ENCODE results near the gene ARRB2. TPM values are rescaled to one million over a fixed set of nuclear protein-coding genes. Genes with fewer than 3 reads are reported as not detected.

Gene ARRB2
- total RNA-seq, 2 donors from 2014 or later = 45.3 to 51.8 TPM

- H3K27ac Mint-ChIP-seq = peak overlapping the region; percentile 97
These were observed 5.4 kb upstream of the ARRB2 start for GRCh38 chr17:4704991-4705390.

GRCh38 chr17:4706121-4706520, 4.3 kb upstream of the ARRB2 start:
- Histone ChIP-seq H3K9me3 (ENCODE audit: control insufficient read depth, low read length) (no peaks in the 10 kb centered on the region), H3K36me3 (ENCODE audit: control insufficient read depth, insufficient read depth, low read length) (no peaks in the 10 kb centered on the region), H3K27ac (ENCODE audit: low read depth, low read length) (no peak overlapping the region), H3K4me1 (ENCODE audit: control insufficient read depth, insufficient read depth, low read length) (no peaks in the 10 kb centered on the region), H3K9ac (ENCODE audit: extremely low read depth, low read length, poor library complexity, severe bottlenecking) (no peak overlapping the region), H3K27me3 (ENCODE audit: control insufficient read depth, insufficient read depth, low read length, poor library complexity, severe bottlenecking) (no peaks in the 10 kb centered on the region), H3K4me3 (ENCODE audit: low read length) (no peak overlapping the region)
- Mint-ChIP-seq H3K4me3 (peak overlapping the region; percentile 85), H3K36me3 (ENCODE audit: low read depth) (peaks cover 4% of the 10 kb centered on the region), H3K4me1 (peaks cover 28% of the 10 kb centered on the region), H3K27me3 (ENCODE audit: insufficient read depth) (peaks cover 4% of the 10 kb centered on the region), H3K9me3 (peaks cover 4% of the 10 kb centered on the region), H3K27ac (peak overlapping the region; percentile 41)
- 64 to 66% methylated on average over 7 of the region's 7 CpGs for WGBS, 2 experiments (ENCODE audit: insufficient coverage in 1 of 2, insufficient read length in 1 of 2)
- peak; percentile 75 for DNase-seq
- TF ChIP-seq CTCF (conservative IDR thresholded peaks at IDR 0.05) = no peak

More at GRCh38 chr17:4704991-4705390, 5.4 kb upstream of the ARRB2 start:
- TF ChIP-seq CTCF (conservative IDR thresholded peaks at IDR 0.05) = no peak
- peak overlapping the region; percentile 100 for H3K4me3 ChIP-seq (ENCODE audit: low read length)
- no peaks in the 10 kb centered on the region for H3K9me3 ChIP-seq (ENCODE audit: control insufficient read depth, low read length)
- no peaks in the 10 kb centered on the region for H3K27me3 ChIP-seq (ENCODE audit: control insufficient read depth, insufficient read depth, low read length, poor library complexity, severe bottlenecking)
- Mint-ChIP-seq H3K27me3 (ENCODE audit: insufficient read depth) (peaks cover 2% of the 10 kb centered on the region), H3K9me3 (peaks cover 4% of the 10 kb centered on the region), H3K36me3 (ENCODE audit: low read depth) (peaks cover 6% of the 10 kb centered on the region), H3K4me1 (peaks cover 27% of the 10 kb centered on the region), H3K4me3 (peak overlapping the region; percentile 85)
- H3K27ac ChIP-seq (ENCODE audit: low read depth, low read length) = no peak overlapping the region
- peak; percentile 68 for DNase-seq
- H3K9ac ChIP-seq (ENCODE audit: extremely low read depth, low read length, poor library complexity, severe bottlenecking) = no peak overlapping the region
- no peaks in the 10 kb centered on the region for H3K4me1 ChIP-seq (ENCODE audit: control insufficient read depth, insufficient read depth, low read length)
- no peaks in the 10 kb centered on the region for H3K36me3 ChIP-seq (ENCODE audit: control insufficient read depth, insufficient read depth, low read length)
- 94 to 97% methylated on average over 15 of the region's 15 CpGs for WGBS, 2 experiments (ENCODE audit: insufficient coverage in 1 of 2, insufficient read length in 1 of 2)

GRCh38 chr17:4708436-4708835, 2.0 kb upstream of the ARRB2 start:
- H3K27me3 Mint-ChIP-seq (ENCODE audit: insufficient read depth) = peaks cover 8% of the 10 kb centered on the region
- 82 to 97% methylated on average over 6 to 8 of the region's 8 CpGs for WGBS, 2 experiments (ENCODE audit: insufficient coverage in 1 of 2, insufficient read length in 1 of 2)
- H3K36me3 ChIP-seq (ENCODE audit: control insufficient read depth, insufficient read depth, low read length) = no peaks in the 10 kb centered on the region
- H3K9me3 ChIP-seq (ENCODE audit: control insufficient read depth, low read length) = no peaks in the 10 kb centered on the region
- H3K36me3 Mint-ChIP-seq (ENCODE audit: low read depth) = peaks cover 4% of the 10 kb centered on the region
- H3K27me3 ChIP-seq (ENCODE audit: control insufficient read depth, insufficient read depth, low read length, poor library complexity, severe bottlenecking) = no peaks in the 10 kb centered on the region
- H3K4me3 Mint-ChIP-seq = peak overlapping the region; percentile 70
- TF ChIP-seq CTCF (conservative IDR thresholded peaks at IDR 0.05) = no peak
- no peak overlapping the region for H3K9ac ChIP-seq (ENCODE audit: extremely low read depth, low read length, poor library complexity, severe bottlenecking)
- H3K27ac ChIP-seq (ENCODE audit: low read depth, low read length) = no peak overlapping the region
- peaks cover 4% of the 10 kb centered on the region for H3K9me3 Mint-ChIP-seq
- H3K27ac Mint-ChIP-seq = no peak overlapping the region
- H3K4me1 ChIP-seq (ENCODE audit: control insufficient read depth, insufficient read depth, low read length) = no peaks in the 10 kb centered on the region
- peak; percentile 80 for DNase-seq
- peaks cover 14% of the 10 kb centered on the region for H3K4me1 Mint-ChIP-seq
- no peak overlapping the region for H3K4me3 ChIP-seq (ENCODE audit: low read length)
